Ovary (tissue), 3 donors: ENCODE measurements around the gene PON2.

Source experiments
- CTCF ChIP-seq, 3 donors: fragments of 450-650 bp in 2 of 3; fragments of 200-600 bp in 1 of 3; IDR thresholded peaks; one replicate each; pipeline versions ENCODE4 v1.5.1 to v1.8.0; 2016 to 2022; ENCODE audit warnings: antibody characterized with exemption in 3 of 3, mild to moderate bottlenecking in 1 of 3
- EP300 ChIP-seq: sonication (generic); formaldehyde crosslinking; IDR thresholded peaks from one replicate; pipeline ENCODE4 v1.6.1; 2017; ENCODE audit warnings: antibody characterized with exemption
- POLR2A ChIP-seq: fragments of 450-650 bp; IDR thresholded peaks from one replicate; pipeline ENCODE4 v1.6.1; 2017; ENCODE audit warnings: antibody characterized with exemption, mild to moderate bottlenecking, moderate library complexity
- donor health status: DM: no; HTN: no; CAD: no.

DNA sequence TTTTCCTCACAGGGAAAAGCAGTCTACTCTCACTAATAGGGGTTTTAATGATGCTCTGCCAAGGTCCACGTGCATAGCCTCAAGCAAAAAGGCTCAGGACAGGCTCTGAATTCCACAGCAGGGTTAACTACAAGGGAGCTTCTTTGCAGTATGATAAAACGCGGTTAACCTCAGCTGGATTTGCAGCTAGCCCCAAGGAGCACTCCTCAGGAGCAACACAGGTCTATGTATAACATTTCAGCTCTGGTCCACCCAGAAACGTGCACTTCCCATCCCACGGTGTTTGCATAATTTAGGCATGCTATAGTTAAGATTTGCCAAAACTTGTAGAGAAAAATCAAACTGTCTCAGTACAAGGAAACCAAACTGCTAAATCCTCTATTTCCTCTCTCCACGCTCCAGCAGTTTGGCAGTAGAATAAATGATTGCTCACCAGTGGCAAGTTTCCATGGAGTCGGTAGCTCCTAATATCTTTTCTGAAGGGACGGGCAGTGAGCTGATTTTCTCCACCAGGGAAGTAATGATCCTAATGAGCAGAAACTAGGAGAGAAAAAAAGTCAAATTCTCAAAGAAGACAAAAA, 37.8 kb upstream of the PON2 start:
- TF ChIP-seq CTCF (IDR thresholded peaks at IDR 0.05) (no peak), EP300 (no peak), POLR2A (no peak)
